Keratinocyte (primary cell): ENCODE data around the gene SPPL2B.

Source experiments
- CTCF ChIP-seq, 3 experiments: IDR thresholded peaks in 1 of 3; conservative IDR thresholded peaks in 1 of 3; optimal IDR thresholded peaks in 1 of 3; 2 replicates in 2 of 3; 3 replicates in 1 of 3; pipeline versions ENCODE3 to v1.5.1; 2011; ENCODE audit warnings: low read length in 3 of 3, mild to moderate bottlenecking in 3 of 3, moderate library complexity in 2 of 3, control low read depth in 1 of 3, inconsistent platforms in 1 of 3; ENCODE audit not compliant: insufficient read depth in 2 of 3; ENCODE audit errors: extremely low read depth in 1 of 3
- EZH2 ChIP-seq: IDR thresholded peaks from one replicate; pipeline ENCODE4 v1.6.1; 2012; ENCODE audit warnings: inconsistent platforms, mild to moderate bottlenecking, low read length, moderate library complexity

DNA sequence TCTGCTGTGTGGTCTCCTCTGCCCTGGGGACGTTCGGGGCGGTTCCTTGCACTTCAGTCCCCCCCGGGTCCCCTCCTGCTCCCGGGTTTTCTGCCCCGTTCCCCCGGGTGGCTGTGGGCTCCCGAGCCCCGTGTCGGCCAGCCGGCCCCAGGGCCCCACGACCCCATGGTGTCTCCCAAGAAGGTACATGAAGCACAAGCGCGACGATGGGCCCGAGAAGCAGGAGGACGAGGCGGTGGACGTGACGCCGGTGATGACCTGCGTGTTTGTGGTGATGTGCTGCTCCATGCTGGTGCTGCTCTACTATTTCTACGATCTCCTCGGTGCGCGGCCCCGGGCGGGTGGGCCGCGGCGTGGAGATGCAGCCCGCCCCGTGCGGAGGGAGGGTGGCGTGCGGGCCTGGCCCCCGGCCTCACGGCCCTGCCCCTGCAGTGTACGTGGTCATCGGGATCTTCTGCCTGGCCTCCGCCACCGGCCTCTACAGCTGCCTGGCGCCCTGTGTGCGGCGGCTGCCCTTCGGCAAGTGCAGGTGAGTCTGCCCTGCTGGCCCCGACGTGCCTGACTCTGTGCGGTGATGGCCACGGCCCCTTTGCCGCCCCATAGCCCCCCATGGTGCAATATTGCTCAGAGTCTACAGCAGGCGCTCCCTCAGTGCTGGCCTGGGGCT lies 11.3 kb downstream of the SPPL2B start:
- TF ChIP-seq CTCF (optimal IDR thresholded peaks at IDR 0.05 in 1 of 3, IDR thresholded peaks at IDR 0.05 in 1 of 3, conservative IDR thresholded peaks at IDR 0.05 in 1 of 3; ENCODE audit: extremely low read depth in 1 of 3, insufficient read depth in 2 of 3, low read length in 3 of 3) (no peak), EZH2 (no peak)
